Measurements from ENCODE around the gene SBK2.
"Not testable (repeated sequence)": the region's sequence is repeated elsewhere in the genome, so short reads cannot be mapped to it uniquely, and the experiment has no call there.

GRCh38 chr19:55573929-55574328 lies 37.0 kb upstream of the SBK2 start:
- not testable (repeated sequence) for TF ChIP-seq EZH2 (IDR thresholded peaks at IDR 0.05; ENCODE audit: low read depth); CTCF (conservative IDR thresholded peaks at IDR 0.05)

Measured in PC-9 (cell line).